HG03045 (cell line): ENCODE data around the gene C1orf115.
"Not testable (repeated sequence)": the region's sequence is repeated elsewhere in the genome, so short reads cannot be mapped to it uniquely, and the experiment has no call there.

Experiments
- ATAC-seq: cut with Tn5 transposase; IDR thresholded peaks from one replicate; pipeline ENCODE4 v1.9.1; 2021; ENCODE audit warnings: mild to moderate bottlenecking, moderate library complexity; ENCODE audit not compliant: unreplicated experiment

The C1orf115 gene

GRCh38 chr1:220690140-220691052 lies at the start of gene C1orf115:
Gene C1orf115 (plus strand): TSS chr1:220690363. CDS start chr1:220690403, 40 bp downstream.
- ATAC-seq = peak; percentile 97

GRCh38 chr1:220642285-220642684 lies 47.9 kb upstream of the C1orf115 start:
- ATAC-seq = no peak

GRCh38 chr1:220652995-220653394 lies 37.2 kb upstream of the C1orf115 start:
- no peak for ATAC-seq

- peak; percentile 88 for ATAC-seq
These were observed 34.7 kb upstream of the C1orf115 start for GRCh38 chr1:220655509-220655908.

- peak; percentile 25 for ATAC-seq
These were observed 34.0 kb upstream of the C1orf115 start for GRCh38 chr1:220655961-220656740.

- ATAC-seq = no peak
These were observed 23.8 kb upstream of the C1orf115 start for GRCh38 chr1:220666349-220666748.

GRCh38 chr1:220669005-220669404 lies 21.2 kb upstream of the C1orf115 start:
- no peak for ATAC-seq

- no peak for ATAC-seq
These were observed 19.8 kb upstream of the C1orf115 start for GRCh38 chr1:220670365-220670764.

- ATAC-seq = no peak
These were observed 16.2 kb upstream of the C1orf115 start for GRCh38 chr1:220673921-220674320.

- ATAC-seq = no peak
These were observed 12.9 kb upstream of the C1orf115 start for GRCh38 chr1:220677251-220677650.

GRCh38 chr1:220680085-220680687 lies 10.0 kb upstream of the C1orf115 start:
- peak; percentile 85 for ATAC-seq

- no peak for ATAC-seq
These were observed 8.8 kb upstream of the C1orf115 start for GRCh38 chr1:220681220-220681880.

- ATAC-seq = no peak
These were observed 7.1 kb upstream of the C1orf115 start for GRCh38 chr1:220682901-220683576.

- not testable (repeated sequence) for ATAC-seq
These were observed 6.4 kb upstream of the C1orf115 start for GRCh38 chr1:220683716-220684115.

- no peak for ATAC-seq
These were observed 5.3 kb upstream of the C1orf115 start for GRCh38 chr1:220684890-220685289.

- no peak for ATAC-seq
These were observed 4.3 kb upstream of the C1orf115 start for GRCh38 chr1:220685879-220686278.

GRCh38 chr1:220687809-220688208 lies 2.4 kb upstream of the C1orf115 start:
- ATAC-seq = no peak

GRCh38 chr1:220689666-220690065 lies 497 bp upstream of the C1orf115 start:
- no peak for ATAC-seq

GRCh38 chr1:220691053-220691684 lies 1.0 kb downstream of the C1orf115 start:
- ATAC-seq = no peak
